ENCODE data around the gene ZNF398. TPM values are rescaled to one million over a fixed set of nuclear protein-coding genes. Genes with fewer than 3 reads are reported as not detected.

Gene ZNF398
- total and polyA plus RNA-seq, 2 of the 13 experiments (the other 11 are each of a cell fraction or from before 2014, with no cell fraction given) = 3.0 to 8.9 TPM

- TF ChIP-seq ZNF407 (CRISPR knock-in tag; IDR thresholded peaks at IDR 0.05; ENCODE audit: not compliant biosample characterization) (no peak), RBM22 (optimal IDR thresholded peaks at IDR 0.05; ENCODE audit: low read length) (no peak), ZBTB1 (CRISPR knock-in tag; IDR thresholded peaks at IDR 0.05; ENCODE audit: borderline replicate concordance) (no peak), PAXIP1 (CRISPR knock-in tag; conservative IDR thresholded peaks at IDR 0.05) (no peak), TP53 (CRISPR knock-in tag; conservative IDR thresholded peaks at IDR 0.05) (no peak)
Measured at GRCh38 chr7:149181450-149181790, 34.2 kb downstream of the ZNF398 start (continued).
